Breast epithelium (tissue), 4 donors: Measurements from ENCODE around the gene RPL10. TPM values are rescaled to one million over a fixed set of nuclear protein-coding genes. Genes with fewer than 3 reads are reported as not detected.

Experiments
- DNase-seq, 2 donors: peaks; one replicate each; pipeline ENCODE4 v3.0.0-alpha.2; 2019; ENCODE audit warnings: low spot score in 2 of 2
- H3K27ac ChIP-seq, 2 donors: fragments of 200-600 bp; sonication (generic) in 1 of 2; one replicate each; pipeline ENCODE4 v1.5.1; 2016 to 2019; ENCODE audit warnings: mild to moderate bottlenecking in 1 of 2
- H3K27me3 ChIP-seq, 2 donors: fragments of 200-600 bp; sonication (generic) in 1 of 2; one replicate each; pipeline versions ENCODE4 v1.5.1 to v1.6.0; 2017 to 2019; ENCODE audit warnings: control low read depth in 1 of 2, mild to moderate bottlenecking in 1 of 2
- H3K36me3 ChIP-seq: fragments of 200-600 bp; one replicate; pipeline ENCODE4 v1.5.1; 2019
- H3K4me1 ChIP-seq, 2 donors: fragments of 200-600 bp; sonication (generic); one replicate each; pipeline ENCODE4 v1.5.1; 2016 to 2019; ENCODE audit warnings: control low read depth in 1 of 2
- H3K4me3 ChIP-seq, 3 donors: fragments of 200-600 bp; sonication (generic); 1 replicate in 2 of 3; 2 replicates in 1 of 3; pipeline ENCODE4 v1.5.1; 2016 to 2019; ENCODE audit warnings: mild to moderate bottlenecking in 3 of 3, moderate library complexity in 2 of 3
- H3K9me3 ChIP-seq, 2 donors: fragments of 200-600 bp; sonication (generic) in 1 of 2; one replicate each; pipeline ENCODE4 v1.5.1; 2016 to 2019; ENCODE audit warnings: control low read depth in 1 of 2
- CTCF ChIP-seq, 3 donors: fragments of 450-650 bp; IDR thresholded peaks; one replicate each; pipeline ENCODE4 v1.5.1; 2016 to 2017; ENCODE audit warnings: antibody characterized with exemption in 3 of 3, mild to moderate bottlenecking in 3 of 3, moderate library complexity in 3 of 3
- POLR2A ChIP-seq: fragments of 450-650 bp; IDR thresholded peaks from one replicate; pipeline ENCODE4 v1.6.1; 2016; ENCODE audit warnings: antibody characterized with exemption, mild to moderate bottlenecking, moderate library complexity
- POLR2AphosphoS5 ChIP-seq, 3 donors: sonication (generic); formaldehyde crosslinking; IDR thresholded peaks; one replicate each; pipeline ENCODE4 v1.6.1; 2017; ENCODE audit warnings: antibody characterized with exemption in 3 of 3
- intact Hi-C: fragments of 100-400 bp; cut with DNase I; formaldehyde crosslinking; loops from one replicate; pipeline ENCODE4 v1.15.1; 2023; ENCODE audit warnings: low total_unique reads
- total RNA-seq, 3 donors: library from RNA; depleted of rRNA; stranded (reverse); fragments of >200 nt; gene quantifications; one replicate each; pipeline ENCODE4 v1.1.0, GENCODE V29; 2016

The RPL10 gene
- total RNA-seq, 3 donors from 2014 or later = 8,496 to 9,265 (median 8,695) TPM

GRCh38 chrX:154350429-154351182, 47.6 kb upstream of the RPL10 start:
- TF ChIP-seq CTCF (IDR thresholded peaks at IDR 0.05) (no peak), POLR2A (no peak), POLR2AphosphoS5 (IDR thresholded peaks at IDR 0.05) (no peak)
- peaks cover 0 to 26% of the 10 kb centered on the region in 2 donors for H3K27me3 ChIP-seq
- no peaks in the 10 kb centered on the region for H3K9me3 ChIP-seq
- intact Hi-C loops = no loop called here
- no peak overlapping the region for H3K4me3 ChIP-seq
- no peaks in the 10 kb centered on the region for H3K36me3 ChIP-seq
- H3K4me1 ChIP-seq = no peaks in the 10 kb centered on the region
- no peak overlapping the region for H3K27ac ChIP-seq
- no peak for DNase-seq

- Histone ChIP-seq H3K36me3 (no peaks in the 10 kb centered on the region), H3K9me3 (no peaks in the 10 kb centered on the region), H3K4me1 (no peaks in the 10 kb centered on the region), H3K4me3 (no peak overlapping the region), H3K27ac (peak overlapping the region in 1 of 2 donors; percentile 5), H3K27me3 (peaks cover 0 to 29% of the 10 kb centered on the region in 2 donors)
- DNase-seq = no peak
- TF ChIP-seq POLR2AphosphoS5 (IDR thresholded peaks at IDR 0.05) (no peak), CTCF (IDR thresholded peaks at IDR 0.05) (no peak), POLR2A (no peak)
- intact Hi-C loops = no loop called here
These were observed 46.8 kb upstream of the RPL10 start for GRCh38 chrX:154351183-154352011.

- intact Hi-C loops = no loop called here
- no peaks in the 10 kb centered on the region for H3K36me3 ChIP-seq
- TF ChIP-seq CTCF (IDR thresholded peaks at IDR 0.05) (no peak), POLR2A (no peak), POLR2AphosphoS5 (IDR thresholded peaks at IDR 0.05) (no peak)
- no peak for DNase-seq
- H3K4me1 ChIP-seq = no peaks in the 10 kb centered on the region
- peak overlapping the region in 1 of 2 donors; percentile 5 for H3K27ac ChIP-seq
- no peak overlapping the region for H3K4me3 ChIP-seq
- H3K27me3 ChIP-seq = peaks cover 0 to 35% of the 10 kb centered on the region in 2 donors
- H3K9me3 ChIP-seq = no peaks in the 10 kb centered on the region
These were observed 46.2 kb upstream of the RPL10 start for GRCh38 chrX:154352012-154352401.

GRCh38 chrX:154352466-154352865, 45.7 kb upstream of the RPL10 start:
- Histone ChIP-seq H3K27ac (no peak overlapping the region), H3K4me3 (no peak overlapping the region), H3K27me3 (peaks cover 0 to 33% of the 10 kb centered on the region in 2 donors), H3K9me3 (no peaks in the 10 kb centered on the region), H3K4me1 (no peaks in the 10 kb centered on the region), H3K36me3 (no peaks in the 10 kb centered on the region)
- no peak for TF ChIP-seq CTCF (IDR thresholded peaks at IDR 0.05)
- TF ChIP-seq POLR2A = no peak
- no peak for TF ChIP-seq POLR2AphosphoS5 (IDR thresholded peaks at IDR 0.05)
- intact Hi-C loops = no loop called here
- no peak for DNase-seq
